OCI-LY7 (cell line): Measurements from ENCODE around the gene LOXHD1. TPM values are rescaled to one million over a fixed set of nuclear protein-coding genes. Genes with fewer than 3 reads are reported as not detected.

Experiments used
- BruUV-seq: library from RNA; stranded (reverse); fragments of 400-500 nt; replicated peaks from 2 replicates; lab custom pipeline; 2021; lab: Mats Ljungman, UMichigan
- CTCF ChIA-PET: fragments of 300-600 bp; sonication (Branson Sonifier 250); formaldehyde crosslinking; loops from one replicate; lab custom pipeline; 2022; ENCODE audit warnings: antibody characterized with exemption; ENCODE audit not compliant: unreplicated experiment; lab: Charles Lee
- POLR2A ChIA-PET: fragments of 300-600 bp; sonication (Branson Sonifier 250); formaldehyde crosslinking; loops from one replicate; lab custom pipeline; 2022; ENCODE audit warnings: antibody characterized with exemption; lab: Charles Lee
- DNase-seq: peaks from one replicate; pipeline ENCODE4 v3.0.0-alpha.2; 2015; ENCODE audit warnings: low spot score
- H2AFZ ChIP-seq: fragments of 200-600 bp; sonication (generic), shearing (Covaris generic); 2 replicates; pipeline ENCODE4 v1.6.1; 2014; ENCODE audit warnings: mild to moderate bottlenecking, antibody characterized with exemption, low read length, moderate library complexity
- H3K27ac ChIP-seq: fragments of 200-600 bp; sonication (generic); 2 replicates; pipeline ENCODE4 v1.5.1; 2014; ENCODE audit warnings: mixed run types, low read depth, mild to moderate bottlenecking, moderate library complexity, low read length, inconsistent platforms; ENCODE audit not compliant: poor library complexity, severe bottlenecking
- H3K36me3 ChIP-seq: fragments of 200-600 bp; sonication (generic); 2 replicates; pipeline ENCODE4 v1.6.1; 2014; ENCODE audit warnings: mild to moderate bottlenecking, antibody characterized with exemption, low read length, moderate library complexity, mixed read lengths; ENCODE audit not compliant: insufficient read depth
- H3K4me1 ChIP-seq: fragments of 200-600 bp; sonication (generic); 2 replicates; pipeline ENCODE4 v1.5.1; 2014; ENCODE audit warnings: mild to moderate bottlenecking, low read length; ENCODE audit not compliant: insufficient read depth, poor library complexity, severe bottlenecking
- H3K4me2 ChIP-seq: fragments of 200-600 bp; sonication (generic); 2 replicates; pipeline ENCODE4 v1.6.1; 2014; ENCODE audit warnings: mild to moderate bottlenecking, low read length
- H3K4me3 ChIP-seq: fragments of 200-600 bp; sonication (generic); 2 replicates; pipeline ENCODE4 v1.5.1; 2014; ENCODE audit warnings: mild to moderate bottlenecking, low read depth, low read length; ENCODE audit not compliant: poor library complexity, severe bottlenecking
- H3K79me2 ChIP-seq: fragments of 200-600 bp; sonication (generic); 2 replicates; pipeline ENCODE4 v1.6.1; 2016; ENCODE audit warnings: low read depth, mild to moderate bottlenecking, low read length, moderate library complexity, mixed read lengths; ENCODE audit not compliant: insufficient read depth
- H3K9me2 ChIP-seq: fragments of 200-600 bp; sonication (generic); 2 replicates; pipeline ENCODE4 v1.6.1; 2016; ENCODE audit warnings: mild to moderate bottlenecking, low read length, mixed read lengths; ENCODE audit not compliant: insufficient read depth
- H3K9me3 ChIP-seq: fragments of 200-600 bp; sonication (generic); 2 replicates; pipeline ENCODE4 v1.6.1; 2014; ENCODE audit warnings: mild to moderate bottlenecking, mixed run types, low read length, mixed read lengths
- H4K20me1 ChIP-seq: fragments of 200-600 bp; sonication (generic); 2 replicates; pipeline ENCODE4 v1.6.1; 2014; ENCODE audit warnings: mild to moderate bottlenecking, antibody characterized with exemption, low read length, moderate library complexity, mixed read lengths; ENCODE audit not compliant: insufficient read depth
- CTCF ChIP-seq: fragments of 200-600 bp; sonication (generic); conservative IDR thresholded peaks from 2 replicates; pipeline ENCODE4 v1.5.1; 2014; ENCODE audit warnings: mild to moderate bottlenecking, antibody characterized with exemption, low read length, moderate library complexity, mixed read lengths
- EZH2phosphoT487 ChIP-seq: fragments of 200-600 bp; sonication (generic); IDR thresholded peaks from 2 replicates; pipeline ENCODE4 v1.6.1; 2018; ENCODE audit warnings: low read depth, borderline replicate concordance, mild to moderate bottlenecking, mixed run types, antibody characterized with exemption, low read length, moderate library complexity, mixed read lengths
- intact Hi-C: fragments of 100-400 bp; cut with micrococcal nuclease; formaldehyde crosslinking; loops from one replicate; pipeline ENCODE4 v1.10.0; 2022; ENCODE audit not compliant: unreplicated experiment
- total RNA-seq, 2 experiments: library from RNA; depleted of rRNA in 1 of 2; stranded (reverse); fragments of >200 nt in 1 of 2; shearing (Covaris generic) in 1 of 2; gene quantifications; 2 replicates each; pipeline ENCODE4 v1.2.3, GENCODE V29; 2014 to 2022

Gene LOXHD1
- total RNA-seq, 2 experiments from 2014 or later = not detected

GRCh38 chr18:46570134-46570533, 86.9 kb downstream of the LOXHD1 start:
- no peaks in the 10 kb centered on the region for H3K4me1 ChIP-seq
- no peak overlapping the region for H3K4me2 ChIP-seq
- BruUV-seq = no TSS peak
- H3K79me2 ChIP-seq = no peaks in the 10 kb centered on the region
- TF ChIP-seq EZH2phosphoT487 (no peak), CTCF (no peak)
- no peak overlapping the region for H3K27ac ChIP-seq
- intact Hi-C loops = no loop called here
- H2AFZ ChIP-seq = no peak overlapping the region
- no peak overlapping the region for H3K4me3 ChIP-seq
- no peaks in the 10 kb centered on the region for H4K20me1 ChIP-seq
- DNase-seq = no peak
- ChIA-PET POLR2A (no interaction called here), CTCF (no interaction called here)
- no peaks in the 10 kb centered on the region for H3K36me3 ChIP-seq
- H3K9me3 ChIP-seq = no peaks in the 10 kb centered on the region
- no peaks in the 10 kb centered on the region for H3K9me2 ChIP-seq

GRCh38 chr18:46569211-46569610, 87.8 kb downstream of the LOXHD1 start:
- Histone ChIP-seq H3K4me3 (no peak overlapping the region), H2AFZ (no peak overlapping the region), H3K9me3 (no peaks in the 10 kb centered on the region), H3K79me2 (no peaks in the 10 kb centered on the region), H3K4me2 (no peak overlapping the region), H3K36me3 (no peaks in the 10 kb centered on the region), H3K27ac (no peak overlapping the region), H4K20me1 (no peaks in the 10 kb centered on the region), H3K9me2 (no peaks in the 10 kb centered on the region), H3K4me1 (no peaks in the 10 kb centered on the region)
- DNase-seq = no peak
- POLR2A ChIA-PET = no interaction called here
- BruUV-seq = no TSS peak
- intact Hi-C loops = no loop called here
- CTCF ChIA-PET = no interaction called here
- TF ChIP-seq EZH2phosphoT487 (no peak), CTCF (no peak)

- no peaks in the 10 kb centered on the region for H3K36me3 ChIP-seq
- no TSS peak for BruUV-seq
- H4K20me1 ChIP-seq = no peaks in the 10 kb centered on the region
- H3K4me2 ChIP-seq = no peak overlapping the region
- TF ChIP-seq CTCF = no peak
- H3K9me3 ChIP-seq = no peaks in the 10 kb centered on the region
- POLR2A ChIA-PET = no interaction called here
- H3K4me3 ChIP-seq = no peak overlapping the region
- no peak overlapping the region for H3K27ac ChIP-seq
- H3K4me1 ChIP-seq = no peaks in the 10 kb centered on the region
- CTCF ChIA-PET = no interaction called here
- no peaks in the 10 kb centered on the region for H3K9me2 ChIP-seq
- DNase-seq = no peak
- no peaks in the 10 kb centered on the region for H3K79me2 ChIP-seq
- H2AFZ ChIP-seq = no peak overlapping the region
- intact Hi-C loops = no loop called here
These were observed 89.8 kb downstream of the LOXHD1 start for GRCh38 chr18:46567196-46567595.
